ENCODE data around the gene EPS8L2.

- TF ChIP-seq POLR2AphosphoS5 (IDR thresholded peaks at IDR 0.05) = no peak
- no peak for TF ChIP-seq CTCF (IDR thresholded peaks at IDR 0.05)
Measured at GRCh38 chr11:706439-706956, 467 bp downstream of the EPS8L2 start.

Measured in prostate gland (tissue), 2 donors.